ENCODE data around the gene ZNF750.

DNA sequence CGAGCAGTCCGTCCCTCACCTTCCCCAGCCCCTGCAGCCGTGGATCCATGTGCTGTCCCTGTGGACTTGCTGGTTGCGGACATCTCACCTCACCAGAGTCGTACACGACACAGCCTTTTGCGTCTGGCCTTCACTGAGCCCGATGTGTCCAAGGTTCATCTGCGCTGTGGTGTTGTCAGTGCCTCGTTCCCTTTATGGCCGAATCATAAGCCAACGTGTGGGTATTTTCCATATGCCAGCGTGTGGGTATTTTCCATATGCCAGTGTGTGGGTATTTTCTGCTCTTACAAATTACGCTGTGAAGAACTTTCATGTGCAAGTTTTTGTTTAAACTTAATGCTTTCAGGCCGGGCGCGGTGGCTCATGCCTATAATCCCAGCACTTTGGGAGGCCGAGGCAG is 56.3 kb downstream of the ZNF750 start:
- TF ChIP-seq, protein P1, sequence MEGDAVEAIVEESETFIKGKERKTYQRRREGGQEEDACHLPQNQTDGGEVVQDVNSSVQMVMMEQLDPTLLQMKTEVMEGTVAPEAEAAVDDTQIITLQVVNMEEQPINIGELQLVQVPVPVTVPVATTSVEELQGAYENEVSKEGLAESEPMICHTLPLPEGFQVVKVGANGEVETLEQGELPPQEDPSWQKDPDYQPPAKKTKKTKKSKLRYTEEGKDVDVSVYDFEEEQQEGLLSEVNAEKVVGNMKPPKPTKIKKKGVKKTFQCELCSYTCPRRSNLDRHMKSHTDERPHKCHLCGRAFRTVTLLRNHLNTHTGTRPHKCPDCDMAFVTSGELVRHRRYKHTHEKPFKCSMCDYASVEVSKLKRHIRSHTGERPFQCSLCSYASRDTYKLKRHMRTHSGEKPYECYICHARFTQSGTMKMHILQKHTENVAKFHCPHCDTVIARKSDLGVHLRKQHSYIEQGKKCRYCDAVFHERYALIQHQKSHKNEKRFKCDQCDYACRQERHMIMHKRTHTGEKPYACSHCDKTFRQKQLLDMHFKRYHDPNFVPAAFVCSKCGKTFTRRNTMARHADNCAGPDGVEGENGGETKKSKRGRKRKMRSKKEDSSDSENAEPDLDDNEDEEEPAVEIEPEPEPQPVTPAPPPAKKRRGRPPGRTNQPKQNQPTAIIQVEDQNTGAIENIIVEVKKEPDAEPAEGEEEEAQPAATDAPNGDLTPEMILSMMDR (IDR thresholded peaks at IDR 0.05), result no peak
- TF ChIP-seq POLR2A (IDR thresholded peaks at IDR 0.05), result no peak
